Effector CD4-positive, alpha-beta T cell (primary cell): Measurements from ENCODE around the gene OR1D5.
A peak's percentile ranks its signal among the peaks of the same experiment; 100 is the strongest.
"Not testable (repeated sequence)": the region's sequence is repeated elsewhere in the genome, so short reads cannot be mapped to it uniquely, and the experiment has no call there.

Source experiments
- DNase-seq: peaks from one replicate; pipeline ENCODE4 v3.0.0-alpha.2; 2020

The OR1D5 gene

GRCh38 chr17:3032258-3033247 is 30.9 kb downstream of the OR1D5 start:
- no peak for DNase-seq

- not testable (repeated sequence) for DNase-seq
Measured at GRCh38 chr17:3030852-3031470, 32.4 kb downstream of the OR1D5 start.

GRCh38 chr17:3030096-3030495 is 33.3 kb downstream of the OR1D5 start:
- DNase-seq = no peak

DNA sequence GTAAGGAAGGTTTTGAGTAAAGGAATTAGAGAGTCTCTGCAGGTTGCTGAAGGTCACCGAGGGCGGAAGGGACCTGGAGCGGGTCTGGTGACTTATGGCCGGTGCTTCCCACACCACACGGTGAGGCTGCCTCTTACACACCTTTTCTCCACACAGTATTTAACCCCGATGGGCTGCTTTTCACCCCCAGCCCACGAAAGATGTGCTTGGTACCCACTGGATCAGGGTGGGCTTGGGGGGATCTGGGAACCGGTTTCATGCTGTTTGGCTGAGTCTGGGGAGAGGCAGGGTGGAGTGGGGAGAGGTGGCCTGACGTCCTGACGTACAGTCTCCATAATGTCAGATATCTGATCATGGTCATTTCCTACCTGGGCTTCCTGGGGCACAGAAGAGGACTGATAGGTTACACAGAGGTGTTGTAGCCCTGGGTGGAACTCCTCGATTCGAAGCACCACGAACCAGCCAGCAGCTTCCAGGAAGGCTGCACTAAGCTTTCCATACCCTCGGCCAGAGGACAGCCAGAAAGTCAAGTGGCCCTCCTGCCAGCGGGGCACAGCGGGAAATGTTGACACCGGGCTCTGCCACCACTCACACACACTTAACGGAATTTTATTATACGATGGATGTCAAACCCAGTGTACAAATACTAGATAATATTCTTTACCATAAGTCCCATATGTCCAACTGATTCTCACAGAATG is 34.0 kb downstream of the OR1D5 start:
- DNase-seq = no peak

GRCh38 chr17:3027786-3028532 is 35.4 kb downstream of the OR1D5 start:
- DNase-seq = no peak

DNA sequence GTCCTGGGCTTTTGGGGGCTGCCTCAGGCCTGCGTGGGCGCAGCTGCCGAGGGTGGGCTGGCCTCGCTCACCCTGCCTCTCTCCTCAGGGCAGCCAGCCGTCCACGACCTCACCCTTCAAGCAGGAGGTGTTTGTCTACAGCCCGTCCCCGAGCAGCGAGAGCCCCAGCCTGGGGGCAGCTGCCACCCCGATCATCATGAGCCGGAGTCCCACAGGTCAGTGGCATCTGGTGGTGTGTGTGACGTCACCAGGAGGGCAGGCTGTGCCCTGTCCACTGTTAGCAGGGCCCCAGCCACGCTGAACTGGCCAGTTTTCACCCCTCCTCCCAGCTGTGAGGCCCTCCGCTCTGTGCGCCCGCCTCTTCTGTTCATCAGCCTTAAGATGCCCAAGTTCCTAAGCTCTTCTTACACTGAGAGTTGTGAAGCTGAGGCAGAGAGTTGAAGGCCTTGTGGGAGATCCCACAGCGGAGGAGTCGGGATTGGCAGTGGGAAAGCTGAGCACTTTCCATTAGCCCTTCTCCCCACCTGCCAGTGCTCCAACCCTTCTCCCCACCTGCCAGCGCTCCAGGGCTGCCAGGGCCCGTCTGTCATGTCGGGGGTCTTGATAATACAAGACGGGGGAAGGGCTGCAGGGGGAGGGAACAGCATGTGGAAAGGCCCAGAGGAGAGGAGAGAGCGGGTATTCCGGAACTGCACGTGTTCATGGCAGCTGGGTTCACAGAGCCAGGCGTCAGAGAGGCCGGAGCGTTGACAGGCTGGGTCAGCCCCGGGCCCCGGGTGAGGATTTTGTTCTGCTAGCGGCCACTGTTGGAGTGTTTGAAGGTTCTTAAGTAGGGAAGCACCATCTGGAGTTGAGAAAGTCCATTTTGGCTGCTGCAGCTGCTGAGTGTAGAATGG is 36.3 kb downstream of the OR1D5 start:
- no peak for DNase-seq

- DNase-seq = no peak
Measured at GRCh38 chr17:3026125-3026855, 37.1 kb downstream of the OR1D5 start.

DNA sequence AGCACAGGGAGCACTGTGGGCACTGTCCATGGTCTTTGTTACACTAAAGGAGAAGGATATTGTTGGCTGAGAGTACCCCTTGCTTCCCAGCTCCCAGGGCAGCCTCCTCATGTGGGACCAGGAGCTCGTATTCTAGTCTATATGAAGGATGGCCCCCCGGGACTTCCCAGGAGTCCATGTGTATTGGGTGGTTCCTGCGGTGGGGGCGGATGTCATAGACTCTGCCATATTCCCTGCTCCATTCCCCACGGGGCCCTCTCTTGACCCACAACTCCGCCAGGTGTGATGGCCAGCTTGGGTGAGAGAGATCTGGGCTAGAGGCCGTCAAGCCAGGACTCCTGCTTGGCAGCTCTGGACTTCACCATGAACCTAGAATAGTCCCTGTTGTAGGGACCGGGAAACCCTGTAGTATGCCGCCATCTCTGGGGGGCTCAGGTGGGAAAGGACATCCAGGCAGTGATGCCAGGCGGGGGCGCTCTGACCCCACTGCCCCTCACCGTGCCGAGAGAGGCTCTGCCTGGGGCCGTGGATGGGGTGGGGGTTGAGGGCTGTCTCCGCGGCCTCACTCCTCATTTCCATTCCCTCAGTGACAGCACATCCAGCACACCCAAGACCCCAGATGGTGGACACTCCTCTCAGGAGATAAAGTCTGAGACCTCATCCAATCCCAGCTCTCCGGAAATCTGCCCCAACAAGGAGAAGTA is 37.8 kb downstream of the OR1D5 start:
- no peak for DNase-seq

GRCh38 chr17:3024346-3024745 is 39.1 kb downstream of the OR1D5 start:
- DNase-seq = no peak

- DNase-seq = no peak
Measured at GRCh38 chr17:3022197-3022596, 41.2 kb downstream of the OR1D5 start.

DNA sequence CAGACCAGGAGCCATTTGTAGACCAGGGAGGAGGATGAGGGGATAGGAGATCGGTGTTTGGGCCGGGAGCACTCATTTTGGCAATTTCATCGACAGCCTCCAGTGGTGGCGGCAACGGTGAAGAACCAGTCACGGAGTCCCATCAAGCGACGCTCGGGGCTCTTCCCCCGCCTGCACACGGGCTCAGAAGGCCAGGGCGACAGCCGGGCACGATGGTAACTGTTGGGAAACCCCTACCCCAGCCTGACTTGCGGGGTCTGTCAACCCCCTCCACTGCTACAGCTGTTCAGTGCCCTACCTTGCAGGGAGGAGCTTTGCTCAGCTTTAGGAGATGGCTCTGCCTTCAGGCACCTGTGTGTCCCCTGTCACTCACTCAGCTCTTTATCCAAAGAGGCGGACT is 43.0 kb downstream of the OR1D5 start:
- no peak for DNase-seq

- DNase-seq = no peak
Measured at GRCh38 chr17:3019761-3020160, 43.6 kb downstream of the OR1D5 start.

- DNase-seq = no peak
Measured at GRCh38 chr17:3017936-3018335, 45.5 kb downstream of the OR1D5 start.

- no peak for DNase-seq
Measured at GRCh38 chr17:3015890-3016289, 47.5 kb downstream of the OR1D5 start.

GRCh38 chr17:3012926-3013581 is 50.4 kb downstream of the OR1D5 start:
- peak; percentile 35 for DNase-seq
